OCI-LY7 (cell line): ENCODE measurements around the gene NRG2. TPM values are rescaled to one million over a fixed set of nuclear protein-coding genes. Genes with fewer than 3 reads are reported as not detected.

Experiments
- BruUV-seq: library from RNA; stranded (reverse); fragments of 400-500 nt; replicated peaks from 2 replicates; lab custom pipeline; 2021; lab: Mats Ljungman, UMichigan
- CTCF ChIA-PET: fragments of 300-600 bp; sonication (Branson Sonifier 250); formaldehyde crosslinking; loops from one replicate; lab custom pipeline; 2022; ENCODE audit warnings: antibody characterized with exemption; ENCODE audit not compliant: unreplicated experiment; lab: Charles Lee
- POLR2A ChIA-PET: fragments of 300-600 bp; sonication (Branson Sonifier 250); formaldehyde crosslinking; loops from one replicate; lab custom pipeline; 2022; ENCODE audit warnings: antibody characterized with exemption; lab: Charles Lee
- DNase-seq: peaks from one replicate; pipeline ENCODE4 v3.0.0-alpha.2; 2015; ENCODE audit warnings: low spot score
- H2AFZ ChIP-seq: fragments of 200-600 bp; sonication (generic), shearing (Covaris generic); 2 replicates; pipeline ENCODE4 v1.6.1; 2014; ENCODE audit warnings: mild to moderate bottlenecking, antibody characterized with exemption, low read length, moderate library complexity
- H3K27ac ChIP-seq: fragments of 200-600 bp; sonication (generic); 2 replicates; pipeline ENCODE4 v1.5.1; 2014; ENCODE audit warnings: mixed run types, low read depth, mild to moderate bottlenecking, moderate library complexity, low read length, inconsistent platforms; ENCODE audit not compliant: poor library complexity, severe bottlenecking
- H3K36me3 ChIP-seq: fragments of 200-600 bp; sonication (generic); 2 replicates; pipeline ENCODE4 v1.6.1; 2014; ENCODE audit warnings: mild to moderate bottlenecking, antibody characterized with exemption, low read length, moderate library complexity, mixed read lengths; ENCODE audit not compliant: insufficient read depth
- H3K4me1 ChIP-seq: fragments of 200-600 bp; sonication (generic); 2 replicates; pipeline ENCODE4 v1.5.1; 2014; ENCODE audit warnings: mild to moderate bottlenecking, low read length; ENCODE audit not compliant: insufficient read depth, poor library complexity, severe bottlenecking
- H3K4me2 ChIP-seq: fragments of 200-600 bp; sonication (generic); 2 replicates; pipeline ENCODE4 v1.6.1; 2014; ENCODE audit warnings: mild to moderate bottlenecking, low read length
- H3K4me3 ChIP-seq: fragments of 200-600 bp; sonication (generic); 2 replicates; pipeline ENCODE4 v1.5.1; 2014; ENCODE audit warnings: mild to moderate bottlenecking, low read depth, low read length; ENCODE audit not compliant: poor library complexity, severe bottlenecking
- H3K79me2 ChIP-seq: fragments of 200-600 bp; sonication (generic); 2 replicates; pipeline ENCODE4 v1.6.1; 2016; ENCODE audit warnings: low read depth, mild to moderate bottlenecking, low read length, moderate library complexity, mixed read lengths; ENCODE audit not compliant: insufficient read depth
- H3K9me2 ChIP-seq: fragments of 200-600 bp; sonication (generic); 2 replicates; pipeline ENCODE4 v1.6.1; 2016; ENCODE audit warnings: mild to moderate bottlenecking, low read length, mixed read lengths; ENCODE audit not compliant: insufficient read depth
- H3K9me3 ChIP-seq: fragments of 200-600 bp; sonication (generic); 2 replicates; pipeline ENCODE4 v1.6.1; 2014; ENCODE audit warnings: mild to moderate bottlenecking, mixed run types, low read length, mixed read lengths
- H4K20me1 ChIP-seq: fragments of 200-600 bp; sonication (generic); 2 replicates; pipeline ENCODE4 v1.6.1; 2014; ENCODE audit warnings: mild to moderate bottlenecking, antibody characterized with exemption, low read length, moderate library complexity, mixed read lengths; ENCODE audit not compliant: insufficient read depth
- EZH2phosphoT487 ChIP-seq: fragments of 200-600 bp; sonication (generic); IDR thresholded peaks from 2 replicates; pipeline ENCODE4 v1.6.1; 2018; ENCODE audit warnings: low read depth, borderline replicate concordance, mild to moderate bottlenecking, mixed run types, antibody characterized with exemption, low read length, moderate library complexity, mixed read lengths
- intact Hi-C: fragments of 100-400 bp; cut with micrococcal nuclease; formaldehyde crosslinking; loops from one replicate; pipeline ENCODE4 v1.10.0; 2022; ENCODE audit not compliant: unreplicated experiment
- total RNA-seq, 2 experiments: library from RNA; depleted of rRNA in 1 of 2; stranded (reverse); fragments of >200 nt in 1 of 2; shearing (Covaris generic) in 1 of 2; gene quantifications; 2 replicates each; pipeline ENCODE4 v1.2.3, GENCODE V29; 2014 to 2022
- TF ChIP-seq, protein P1 (sequence below): fragments of 200-600 bp; sonication (generic); conservative IDR thresholded peaks from 2 replicates; pipeline ENCODE4 v1.5.1; 2014; ENCODE audit warnings: mild to moderate bottlenecking, antibody characterized with exemption, low read length, moderate library complexity, mixed read lengths

NRG2 gene
- total RNA-seq, 2 experiments from 2014 or later = 1.7 TPM; not detected in 1

DNA sequence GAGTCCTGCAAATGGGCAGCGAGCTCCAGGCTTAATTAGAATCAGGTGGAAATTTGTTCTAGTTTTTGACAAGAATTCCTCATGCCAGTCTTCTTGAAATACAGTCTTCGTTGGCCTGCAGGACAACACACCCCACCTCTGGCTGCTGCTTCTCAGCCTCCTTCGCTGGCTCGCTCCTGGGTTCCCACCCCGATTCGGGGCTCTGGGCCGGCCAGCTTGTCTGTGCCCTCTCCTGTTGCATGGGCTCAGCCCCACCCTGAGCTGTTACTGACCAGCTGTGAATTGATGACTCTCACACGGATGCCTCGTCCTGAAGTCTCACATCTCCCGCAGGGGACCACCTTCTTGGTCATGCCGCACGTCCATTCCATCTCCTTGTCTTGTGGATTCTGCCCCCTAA, 226.5 kb downstream of the NRG2 start:
- TF ChIP-seq, protein P1, sequence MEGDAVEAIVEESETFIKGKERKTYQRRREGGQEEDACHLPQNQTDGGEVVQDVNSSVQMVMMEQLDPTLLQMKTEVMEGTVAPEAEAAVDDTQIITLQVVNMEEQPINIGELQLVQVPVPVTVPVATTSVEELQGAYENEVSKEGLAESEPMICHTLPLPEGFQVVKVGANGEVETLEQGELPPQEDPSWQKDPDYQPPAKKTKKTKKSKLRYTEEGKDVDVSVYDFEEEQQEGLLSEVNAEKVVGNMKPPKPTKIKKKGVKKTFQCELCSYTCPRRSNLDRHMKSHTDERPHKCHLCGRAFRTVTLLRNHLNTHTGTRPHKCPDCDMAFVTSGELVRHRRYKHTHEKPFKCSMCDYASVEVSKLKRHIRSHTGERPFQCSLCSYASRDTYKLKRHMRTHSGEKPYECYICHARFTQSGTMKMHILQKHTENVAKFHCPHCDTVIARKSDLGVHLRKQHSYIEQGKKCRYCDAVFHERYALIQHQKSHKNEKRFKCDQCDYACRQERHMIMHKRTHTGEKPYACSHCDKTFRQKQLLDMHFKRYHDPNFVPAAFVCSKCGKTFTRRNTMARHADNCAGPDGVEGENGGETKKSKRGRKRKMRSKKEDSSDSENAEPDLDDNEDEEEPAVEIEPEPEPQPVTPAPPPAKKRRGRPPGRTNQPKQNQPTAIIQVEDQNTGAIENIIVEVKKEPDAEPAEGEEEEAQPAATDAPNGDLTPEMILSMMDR = no peak
- no peak for TF ChIP-seq EZH2phosphoT487
- H4K20me1 ChIP-seq = no peaks in the 10 kb centered on the region
- intact Hi-C loops = no loop called here
- no peaks in the 10 kb centered on the region for H3K9me3 ChIP-seq
- H3K27ac ChIP-seq = no peak overlapping the region
- H2AFZ ChIP-seq = no peak overlapping the region
- ChIA-PET CTCF (no interaction called here), POLR2A (interaction anchor here (0.6 kb wide), 1 partner anchor 31 kb away, joined by 4 read pairs; no protein-coding TSS in a partner anchor)
- no peak for DNase-seq
- no peaks in the 10 kb centered on the region for H3K36me3 ChIP-seq
- H3K9me2 ChIP-seq = no peaks in the 10 kb centered on the region
- H3K4me3 ChIP-seq = no peak overlapping the region
- no peak overlapping the region for H3K4me2 ChIP-seq
- H3K79me2 ChIP-seq = no peaks in the 10 kb centered on the region
- no TSS peak for BruUV-seq
- H3K4me1 ChIP-seq = no peaks in the 10 kb centered on the region

DNA sequence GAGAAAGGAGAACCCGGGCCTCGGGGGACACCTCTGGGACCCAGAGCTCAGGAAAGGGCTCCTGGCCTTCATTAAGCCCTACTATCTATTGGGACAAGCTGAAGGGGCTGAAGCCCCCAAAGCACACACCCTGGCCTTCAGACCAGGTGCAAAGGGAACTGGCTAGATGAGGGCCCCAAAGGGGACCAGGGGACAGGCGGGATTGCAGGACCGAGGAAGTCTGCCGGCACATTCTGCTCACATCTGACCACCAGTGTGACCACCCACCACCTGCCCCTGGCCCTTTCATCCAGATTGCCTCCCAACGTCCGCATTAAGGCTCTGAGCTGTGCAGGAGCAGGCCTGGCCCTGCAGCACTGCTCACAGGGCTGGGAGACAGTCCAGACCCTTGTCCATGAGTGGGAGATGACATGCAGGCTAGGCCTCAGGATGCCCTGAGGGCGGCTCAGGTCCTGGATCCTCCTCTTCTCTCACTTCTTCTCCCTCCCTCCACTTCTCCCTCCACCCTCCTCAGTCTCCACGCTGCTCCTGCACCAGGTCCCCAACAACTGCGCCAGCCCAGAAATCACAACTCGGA, 228.3 kb downstream of the NRG2 start:
- POLR2A ChIA-PET = no interaction called here

GRCh38 chr5:139814191-139814601, 228.9 kb downstream of the NRG2 start:
- H3K9me2 ChIP-seq = no peaks in the 10 kb centered on the region
- H3K4me3 ChIP-seq = no peak overlapping the region
- no peak overlapping the region for H3K27ac ChIP-seq
- H4K20me1 ChIP-seq = no peaks in the 10 kb centered on the region
- intact Hi-C loops = no loop called here
- no peaks in the 10 kb centered on the region for H3K4me1 ChIP-seq
- TF ChIP-seq, protein P1 = no peak
- no peak for TF ChIP-seq EZH2phosphoT487
- no TSS peak for BruUV-seq
- ChIA-PET CTCF (no interaction called here), POLR2A (interaction anchor here (0.6 kb wide), 1 partner anchor 304 kb away, joined by 3 read pairs; no protein-coding TSS in a partner anchor)
- H3K79me2 ChIP-seq = no peaks in the 10 kb centered on the region
- H3K4me2 ChIP-seq = no peak overlapping the region
- H3K36me3 ChIP-seq = no peaks in the 10 kb centered on the region
- H3K9me3 ChIP-seq = no peaks in the 10 kb centered on the region
- DNase-seq = no peak
- no peak overlapping the region for H2AFZ ChIP-seq

More for the DNA sequence above, 228.3 kb downstream of the NRG2 start:
- no peak overlapping the region for H3K4me2 ChIP-seq
- no peak for TF ChIP-seq EZH2phosphoT487
- TF ChIP-seq, protein P1 = no peak
- no TSS peak for BruUV-seq
- CTCF ChIA-PET = no interaction called here
- H3K4me3 ChIP-seq = no peak overlapping the region
- H2AFZ ChIP-seq = no peak overlapping the region
- no peaks in the 10 kb centered on the region for H3K4me1 ChIP-seq
- DNase-seq = no peak
- no peaks in the 10 kb centered on the region for H3K79me2 ChIP-seq
- H3K9me3 ChIP-seq = no peaks in the 10 kb centered on the region
- no peaks in the 10 kb centered on the region for H3K9me2 ChIP-seq
- intact Hi-C loops = no loop called here
- H3K36me3 ChIP-seq = no peaks in the 10 kb centered on the region
- H4K20me1 ChIP-seq = no peaks in the 10 kb centered on the region
- H3K27ac ChIP-seq = no peak overlapping the region
